ENCODE data around the gene RPL27.

RPL27 gene

GRCh38 chr17:43020789-43021740 is 22.8 kb downstream of the RPL27 start:
- Histone ChIP-seq H3K4me3 (ENCODE audit: low read length in 2 of 2) (peak overlapping the region; percentile 81 to 86), H3K27ac (ENCODE audit: low read depth in 2 of 2, low read length in 2 of 2) (peak overlapping the region; percentile 78 to 85), H3K4me1 (ENCODE audit: control insufficient read depth in 2 of 2, insufficient read depth in 2 of 2, low read length in 2 of 2) (peaks cover 17 to 24% of the 10 kb centered on the region in 2 donors), H3K9me3 (ENCODE audit: control insufficient read depth in 2 of 2, low read length in 2 of 2) (no peaks in the 10 kb centered on the region), H3K27me3 (ENCODE audit: control insufficient read depth in 2 of 2, insufficient read depth in 2 of 2, low read length in 2 of 2) (peaks cover 0 to 2% of the 10 kb centered on the region in 2 donors), H3K36me3 (ENCODE audit: control insufficient read depth in 2 of 2, insufficient read depth in 2 of 2, low read length in 2 of 2) (peaks cover 3 to 5% of the 10 kb centered on the region in 2 donors), H3K9ac (ENCODE audit: low read depth in 1 of 2, low read length in 2 of 2) (peak overlapping the region; percentile 72 to 80)

DNA sequence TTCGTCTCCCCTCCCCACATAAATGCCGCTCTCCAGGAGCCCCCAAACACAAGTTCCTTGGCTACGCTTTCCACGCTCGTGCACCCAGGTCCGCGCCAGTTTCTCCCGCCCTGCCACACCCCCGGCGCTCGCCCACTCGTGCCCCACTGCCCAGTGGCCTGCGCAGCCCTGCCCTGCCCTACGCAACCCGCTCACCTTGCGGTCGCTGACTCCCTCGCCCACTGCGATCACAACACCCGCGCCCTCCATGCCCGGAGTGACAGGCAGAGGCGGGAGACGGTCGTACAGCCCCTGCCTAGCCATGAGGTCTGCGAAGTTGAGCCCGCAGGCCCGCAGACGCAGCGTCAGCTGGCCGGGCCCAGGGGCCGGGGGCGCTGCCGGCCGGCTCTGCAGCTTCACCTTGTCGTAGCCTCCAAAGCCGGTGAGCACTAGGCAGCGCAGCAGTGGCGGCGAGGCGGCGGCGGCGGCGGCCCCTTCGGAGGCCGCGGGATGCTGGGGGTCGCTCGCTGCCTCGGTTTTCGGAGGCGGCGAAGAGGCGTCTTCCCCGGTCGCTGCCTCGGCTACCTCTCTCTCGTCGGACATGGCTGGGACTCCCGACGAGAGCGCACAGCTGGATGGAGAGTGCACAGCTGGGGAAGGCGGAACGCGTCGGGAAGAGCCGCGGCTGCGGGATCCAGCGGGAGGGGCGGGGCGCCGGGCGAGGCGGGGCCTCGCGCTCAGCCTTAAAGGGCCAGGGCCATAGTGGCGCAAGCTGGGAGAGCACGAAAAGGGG is 23.7 kb downstream of the RPL27 start, which contains the start of gene VAT1:
Gene VAT1, minus strand, starts transcription at position 645 of the 772 bp plus-strand sequence. Its CDS starts 63 bp downstream, at position 582.
- Histone ChIP-seq H3K9me3 (ENCODE audit: control insufficient read depth in 2 of 2, low read length in 2 of 2) (no peaks in the 10 kb centered on the region), H3K4me3 (ENCODE audit: low read length in 2 of 2) (peak within 1 kb of the TSS; percentile 81 to 86), H3K36me3 (ENCODE audit: control insufficient read depth in 2 of 2, insufficient read depth in 2 of 2, low read length in 2 of 2) (peaks cover 3% of the 10 kb centered on the region in 2 donors), H3K27me3 (ENCODE audit: control insufficient read depth in 2 of 2, insufficient read depth in 2 of 2, low read length in 2 of 2) (peaks cover 0 to 2% of the 10 kb centered on the region in 2 donors), H3K27ac (ENCODE audit: low read depth in 2 of 2, low read length in 2 of 2) (peak within 1 kb of the TSS; percentile 78 to 85), H3K9ac (ENCODE audit: low read depth in 1 of 2, low read length in 2 of 2) (peak within 1 kb of the TSS; percentile 72 to 80), H3K4me1 (ENCODE audit: control insufficient read depth in 2 of 2, insufficient read depth in 2 of 2, low read length in 2 of 2) (peaks cover 17 to 24% of the 10 kb centered on the region in 2 donors)

- no peaks in the 10 kb centered on the region for H3K36me3 ChIP-seq (ENCODE audit: control insufficient read depth in 2 of 2, insufficient read depth in 2 of 2, low read length in 2 of 2)
- no peaks in the 10 kb centered on the region for H3K9me3 ChIP-seq (ENCODE audit: control insufficient read depth in 2 of 2, low read length in 2 of 2)
- peaks cover 0 to 2% of the 10 kb centered on the region in 2 donors for H3K27me3 ChIP-seq (ENCODE audit: control insufficient read depth in 2 of 2, insufficient read depth in 2 of 2, low read length in 2 of 2)
- H3K9ac ChIP-seq (ENCODE audit: low read depth in 1 of 2, low read length in 2 of 2), result peak within 1 kb of the TSS; percentile 65 to 66
- H3K27ac ChIP-seq (ENCODE audit: low read depth in 2 of 2, low read length in 2 of 2), result peak within 1 kb of the TSS; percentile 39 to 65
- peaks cover 11 to 15% of the 10 kb centered on the region in 2 donors for H3K4me1 ChIP-seq (ENCODE audit: control insufficient read depth in 2 of 2, insufficient read depth in 2 of 2, low read length in 2 of 2)
- peak within 1 kb of the TSS; percentile 64 to 80 for H3K4me3 ChIP-seq (ENCODE audit: low read length in 2 of 2)
Measured at GRCh38 chr17:43024407-43025289, 26.4 kb downstream of the RPL27 start, which contains the start of gene RND2. TSS of gene RND2 (plus strand) at chr17:43025231. CDS start at chr17:43025348, 117 bp downstream.

DNA sequence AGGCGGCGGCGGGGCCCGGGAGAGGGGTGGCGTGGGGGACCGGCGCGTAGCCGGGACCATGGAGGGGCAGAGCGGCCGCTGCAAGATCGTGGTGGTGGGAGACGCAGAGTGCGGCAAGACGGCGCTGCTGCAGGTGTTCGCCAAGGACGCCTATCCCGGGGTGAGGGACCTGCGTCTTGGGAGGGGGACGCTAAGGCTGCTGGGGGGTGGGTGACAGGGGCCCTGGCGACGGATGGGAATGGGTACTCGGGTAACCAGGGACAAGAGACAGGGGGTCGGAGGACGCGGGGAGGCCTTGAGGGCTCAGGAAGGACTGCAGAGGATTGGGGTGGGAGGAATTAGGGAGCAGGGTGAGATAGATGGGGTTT is 27.1 kb downstream of the RPL27 start:
- no peak overlapping the region for H3K9ac ChIP-seq (ENCODE audit: low read depth in 1 of 2, low read length in 2 of 2)
- peak overlapping the region in 1 of 2 donors; percentile 41 for H3K4me3 ChIP-seq (ENCODE audit: low read length in 2 of 2)
- H3K36me3 ChIP-seq (ENCODE audit: control insufficient read depth in 2 of 2, insufficient read depth in 2 of 2, low read length in 2 of 2), result no peaks in the 10 kb centered on the region
- H3K27me3 ChIP-seq (ENCODE audit: control insufficient read depth in 2 of 2, insufficient read depth in 2 of 2, low read length in 2 of 2), result peaks cover 0 to 2% of the 10 kb centered on the region in 2 donors
- no peaks in the 10 kb centered on the region for H3K9me3 ChIP-seq (ENCODE audit: control insufficient read depth in 2 of 2, low read length in 2 of 2)
- H3K27ac ChIP-seq (ENCODE audit: low read depth in 2 of 2, low read length in 2 of 2), result no peak overlapping the region
- H3K4me1 ChIP-seq (ENCODE audit: control insufficient read depth in 2 of 2, insufficient read depth in 2 of 2, low read length in 2 of 2), result peaks cover 7 to 9% of the 10 kb centered on the region in 2 donors

- H3K4me3 ChIP-seq (ENCODE audit: low read length in 2 of 2), result no peak overlapping the region
- H3K9me3 ChIP-seq (ENCODE audit: control insufficient read depth in 2 of 2, low read length in 2 of 2), result no peaks in the 10 kb centered on the region
- no peaks in the 10 kb centered on the region for H3K36me3 ChIP-seq (ENCODE audit: control insufficient read depth in 2 of 2, insufficient read depth in 2 of 2, low read length in 2 of 2)
- no peak overlapping the region for H3K27ac ChIP-seq (ENCODE audit: low read depth in 2 of 2, low read length in 2 of 2)
- no peak overlapping the region for H3K9ac ChIP-seq (ENCODE audit: low read depth in 1 of 2, low read length in 2 of 2)
- H3K4me1 ChIP-seq (ENCODE audit: control insufficient read depth in 2 of 2, insufficient read depth in 2 of 2, low read length in 2 of 2), result peaks cover 7% of the 10 kb centered on the region in 2 donors
- H3K27me3 ChIP-seq (ENCODE audit: control insufficient read depth in 2 of 2, insufficient read depth in 2 of 2, low read length in 2 of 2), result peaks cover 0 to 2% of the 10 kb centered on the region in 2 donors
Measured at GRCh38 chr17:43025766-43026537, 27.7 kb downstream of the RPL27 start.

GRCh38 chr17:43026595-43026994 is 28.4 kb downstream of the RPL27 start:
- H3K27ac ChIP-seq (ENCODE audit: low read depth in 2 of 2, low read length in 2 of 2), result no peak overlapping the region
- peaks cover 0 to 2% of the 10 kb centered on the region in 2 donors for H3K27me3 ChIP-seq (ENCODE audit: control insufficient read depth in 2 of 2, insufficient read depth in 2 of 2, low read length in 2 of 2)
- H3K4me3 ChIP-seq (ENCODE audit: low read length in 2 of 2), result no peak overlapping the region
- H3K9me3 ChIP-seq (ENCODE audit: control insufficient read depth in 2 of 2, low read length in 2 of 2), result no peaks in the 10 kb centered on the region
- peaks cover 6 to 7% of the 10 kb centered on the region in 2 donors for H3K4me1 ChIP-seq (ENCODE audit: control insufficient read depth in 2 of 2, insufficient read depth in 2 of 2, low read length in 2 of 2)
- H3K36me3 ChIP-seq (ENCODE audit: control insufficient read depth in 2 of 2, insufficient read depth in 2 of 2, low read length in 2 of 2), result no peaks in the 10 kb centered on the region
- no peak overlapping the region for H3K9ac ChIP-seq (ENCODE audit: low read depth in 1 of 2, low read length in 2 of 2)

DNA sequence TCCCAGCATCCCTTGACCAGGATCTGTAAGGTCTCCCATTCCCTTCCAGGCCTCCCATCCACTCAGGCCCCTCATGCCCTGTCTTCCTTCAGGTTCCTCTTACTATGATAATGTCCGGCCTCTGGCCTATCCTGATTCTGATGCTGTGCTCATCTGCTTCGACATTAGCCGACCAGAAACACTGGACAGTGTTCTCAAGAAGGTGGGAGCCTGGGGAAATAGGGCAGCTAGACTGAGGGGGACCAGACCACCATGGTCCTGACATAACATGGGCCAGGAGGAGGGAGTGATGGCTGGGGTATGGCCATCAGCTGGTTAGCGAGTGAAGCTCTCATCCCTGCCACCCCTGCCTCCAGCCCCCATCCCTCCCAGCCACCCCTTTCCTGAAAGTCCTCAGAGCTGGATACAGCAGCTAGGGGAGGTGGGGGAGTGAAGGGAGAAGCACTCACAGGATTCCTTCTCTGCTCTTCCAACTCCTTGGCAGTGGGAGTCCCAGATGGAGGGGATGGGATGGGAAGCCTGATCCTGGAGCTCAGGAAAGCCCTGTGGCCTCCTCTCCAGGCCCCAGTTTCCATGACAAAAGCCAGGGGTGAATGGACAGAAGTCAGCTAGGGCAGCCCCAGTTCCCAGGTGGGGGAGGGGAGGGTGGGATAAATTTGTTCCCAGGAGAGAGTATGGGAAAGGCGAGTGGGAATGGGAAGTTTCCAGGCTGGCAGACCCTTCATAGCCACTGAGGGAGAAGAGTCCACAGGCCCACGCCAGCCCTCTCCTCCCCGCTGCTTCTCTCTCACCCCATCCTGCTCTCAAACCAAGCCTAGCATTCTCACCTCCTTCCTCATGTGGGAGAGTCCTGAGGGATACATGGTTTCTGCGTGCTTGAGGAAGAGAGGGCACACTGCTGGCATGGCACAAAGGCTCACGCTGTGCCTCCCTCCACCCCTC is 29.1 kb downstream of the RPL27 start:
- Histone ChIP-seq H3K4me1 (ENCODE audit: control insufficient read depth in 2 of 2, insufficient read depth in 2 of 2, low read length in 2 of 2) (peaks cover 4 to 7% of the 10 kb centered on the region in 2 donors), H3K4me3 (ENCODE audit: low read length in 2 of 2) (no peak overlapping the region), H3K9me3 (ENCODE audit: control insufficient read depth in 2 of 2, low read length in 2 of 2) (no peaks in the 10 kb centered on the region), H3K36me3 (ENCODE audit: control insufficient read depth in 2 of 2, insufficient read depth in 2 of 2, low read length in 2 of 2) (no peaks in the 10 kb centered on the region), H3K27me3 (ENCODE audit: control insufficient read depth in 2 of 2, insufficient read depth in 2 of 2, low read length in 2 of 2) (peaks cover 0 to 2% of the 10 kb centered on the region in 2 donors), H3K27ac (ENCODE audit: low read depth in 2 of 2, low read length in 2 of 2) (no peak overlapping the region), H3K9ac (ENCODE audit: low read depth in 1 of 2, low read length in 2 of 2) (no peak overlapping the region)

DNA sequence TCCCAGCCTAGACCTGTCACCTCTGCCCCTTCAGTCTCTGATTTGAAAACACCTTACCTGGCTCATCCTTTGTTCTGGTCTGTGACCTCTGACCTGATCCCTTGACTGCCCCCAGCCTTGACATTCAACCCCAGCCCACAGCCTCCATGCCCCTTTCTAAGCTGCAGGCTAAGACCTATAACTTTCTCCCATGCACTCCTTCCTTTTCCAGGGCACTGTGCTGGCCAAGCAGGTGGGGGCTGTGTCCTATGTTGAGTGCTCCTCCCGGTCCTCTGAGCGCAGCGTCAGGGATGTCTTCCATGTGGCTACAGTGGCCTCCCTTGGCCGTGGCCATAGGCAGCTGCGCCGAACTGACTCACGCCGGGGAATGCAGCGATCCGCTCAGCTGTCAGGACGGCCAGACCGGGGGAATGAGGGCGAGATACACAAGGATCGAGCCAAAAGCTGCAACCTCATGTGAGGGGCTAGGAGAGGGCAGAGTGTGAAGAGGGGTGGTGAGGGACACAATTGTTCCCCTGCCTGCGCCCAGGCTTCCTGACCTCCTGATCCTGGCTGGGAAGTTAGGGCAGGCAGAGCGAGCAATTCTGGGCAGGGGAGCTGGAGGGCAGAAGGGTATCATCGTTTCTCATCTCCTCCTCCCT is 30.1 kb downstream of the RPL27 start:
- Histone ChIP-seq H3K4me1 (ENCODE audit: control insufficient read depth in 2 of 2, insufficient read depth in 2 of 2, low read length in 2 of 2) (peaks cover 4 to 7% of the 10 kb centered on the region in 2 donors), H3K27ac (ENCODE audit: low read depth in 2 of 2, low read length in 2 of 2) (no peak overlapping the region), H3K36me3 (ENCODE audit: control insufficient read depth in 2 of 2, insufficient read depth in 2 of 2, low read length in 2 of 2) (no peaks in the 10 kb centered on the region), H3K27me3 (ENCODE audit: control insufficient read depth in 2 of 2, insufficient read depth in 2 of 2, low read length in 2 of 2) (peaks cover 0 to 2% of the 10 kb centered on the region in 2 donors), H3K9me3 (ENCODE audit: control insufficient read depth in 2 of 2, low read length in 2 of 2) (no peaks in the 10 kb centered on the region), H3K4me3 (ENCODE audit: low read length in 2 of 2) (no peak overlapping the region), H3K9ac (ENCODE audit: low read depth in 1 of 2, low read length in 2 of 2) (no peak overlapping the region)
